ENCODE measurements around the gene TWSG1.
"Not testable (repeated sequence)": the region's sequence is repeated elsewhere in the genome, so short reads cannot be mapped to it uniquely, and the experiment has no call there.

TWSG1 gene

GRCh38 chr18:9428862-9429661 lies 94.5 kb downstream of the TWSG1 start:
- no peak for DNase-seq

DNA sequence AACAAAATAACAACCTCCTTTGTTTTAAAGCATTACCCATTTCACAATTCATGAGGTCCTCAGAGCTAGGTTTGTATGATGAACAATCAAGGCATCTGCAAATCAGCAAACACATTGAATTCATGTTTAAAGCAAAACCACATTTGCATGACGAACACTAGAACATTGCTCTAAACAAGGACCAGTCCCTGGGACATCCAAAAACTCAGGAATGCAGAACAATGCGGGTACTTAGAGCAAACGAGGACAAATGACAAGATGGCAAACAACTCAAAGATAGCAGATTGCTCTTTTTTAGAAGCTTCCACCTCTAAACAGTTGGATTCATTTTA lies 95.1 kb downstream of the TWSG1 start:
- DNase-seq, result no peak

DNA sequence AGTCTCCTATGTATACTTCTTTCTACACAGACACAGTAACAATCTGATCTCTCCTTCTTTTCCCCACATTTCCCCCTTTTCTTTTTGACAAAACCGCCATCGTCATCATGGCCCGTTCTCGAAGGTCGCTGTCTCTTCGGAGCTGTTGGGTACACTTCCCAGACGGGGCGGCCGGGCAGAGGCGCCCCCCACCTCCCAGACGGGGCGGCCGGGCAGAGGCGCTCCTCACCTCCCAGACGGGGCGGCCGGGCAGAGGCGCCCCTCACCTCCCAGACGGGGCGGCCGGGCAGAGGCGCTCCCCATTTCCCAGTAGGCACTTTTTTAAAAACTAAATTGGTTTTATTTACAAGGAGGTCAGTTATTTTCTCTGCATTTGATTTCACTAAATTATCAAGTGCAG lies 95.7 kb downstream of the TWSG1 start:
- not testable (repeated sequence) for DNase-seq

GRCh38 chr18:9431296-9431695 lies 96.7 kb downstream of the TWSG1 start:
- DNase-seq, result no peak

GRCh38 chr18:9433122-9433521 lies 98.5 kb downstream of the TWSG1 start:
- not testable (repeated sequence) for DNase-seq

GRCh38 chr18:9433671-9434121 lies 99.1 kb downstream of the TWSG1 start:
- DNase-seq, result no peak

DNA sequence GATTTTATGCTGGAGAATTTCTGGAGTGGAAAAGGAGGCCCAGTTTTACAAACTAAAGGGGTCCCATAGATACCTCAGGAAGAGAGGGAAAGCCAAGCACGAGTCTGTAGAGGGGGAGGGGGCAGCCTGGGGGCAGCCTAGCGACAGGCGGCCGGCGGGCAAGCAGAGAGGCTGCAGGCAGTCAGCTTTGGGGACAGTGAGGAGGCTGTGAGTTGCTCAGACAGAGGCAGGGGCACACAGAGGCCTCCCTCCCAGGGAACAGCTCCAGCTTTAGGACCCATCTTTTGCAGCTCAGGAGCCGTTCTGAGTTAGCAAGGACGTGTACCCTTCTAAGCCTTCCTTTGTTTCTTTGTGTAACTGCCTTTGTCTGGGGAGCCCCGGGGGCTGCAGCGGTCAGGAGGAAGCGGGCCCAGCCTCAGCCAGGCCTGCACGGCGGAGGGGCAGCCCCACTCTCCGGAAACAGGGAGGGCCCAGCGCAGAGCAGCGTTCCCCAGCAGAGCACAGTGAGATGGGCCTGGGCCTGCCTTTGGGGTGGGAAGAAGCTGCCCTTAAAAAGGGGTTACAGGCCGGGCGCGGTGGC lies 99.6 kb downstream of the TWSG1 start:
- DNase-seq, result no peak

DNA sequence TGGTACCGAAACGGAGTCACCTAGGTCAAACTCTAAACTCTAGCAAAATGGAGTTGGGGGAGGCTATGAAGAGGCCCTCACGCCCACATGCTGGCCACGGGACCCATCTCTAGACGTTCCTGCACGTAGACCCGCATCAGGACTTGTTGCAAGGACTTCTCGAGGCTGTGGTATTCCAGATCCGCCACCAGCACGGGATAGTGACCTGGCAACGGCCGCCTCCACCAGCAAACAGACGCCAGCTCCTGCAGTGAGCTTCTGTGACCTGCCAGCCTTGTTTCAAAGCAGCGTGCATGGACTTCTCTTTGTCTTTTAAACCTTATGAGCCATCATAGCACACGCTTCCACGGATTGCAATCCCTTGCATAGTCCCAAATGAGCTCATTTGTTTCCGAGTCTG lies 100.5 kb downstream of the TWSG1 start:
- no peak for DNase-seq

GRCh38 chr18:9436206-9436929 lies 101.8 kb downstream of the TWSG1 start:
- DNase-seq, result no peak

DNA sequence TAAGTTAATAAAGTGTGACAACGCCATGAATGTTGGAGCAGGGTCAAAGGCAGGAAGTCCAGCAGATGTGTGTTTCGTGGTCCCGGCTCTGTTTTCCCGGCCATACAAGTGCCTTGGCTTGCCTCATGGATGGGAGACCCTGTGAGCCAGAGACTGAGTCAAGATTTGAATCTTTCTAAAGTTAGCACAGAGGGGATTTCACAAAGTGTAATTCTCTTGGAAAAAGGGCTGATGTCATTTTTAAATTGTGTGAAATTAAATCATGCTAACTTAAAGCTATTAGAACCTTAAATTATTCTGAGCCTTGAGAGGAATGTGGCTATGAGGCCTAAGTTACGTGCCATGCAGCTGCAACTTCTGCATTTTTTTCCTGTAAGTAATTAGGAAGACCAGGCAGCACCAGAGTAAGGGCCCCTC lies 102.5 kb downstream of the TWSG1 start:
- DNase-seq, result no peak

GRCh38 chr18:9437672-9438071 lies 103.1 kb downstream of the TWSG1 start:
- DNase-seq, result no peak

GRCh38 chr18:9441061-9441460 lies 106.5 kb downstream of the TWSG1 start:
- no peak for DNase-seq

- DNase-seq, result no peak
These were observed 110.0 kb downstream of the TWSG1 start for GRCh38 chr18:9444549-9444948.

DNA sequence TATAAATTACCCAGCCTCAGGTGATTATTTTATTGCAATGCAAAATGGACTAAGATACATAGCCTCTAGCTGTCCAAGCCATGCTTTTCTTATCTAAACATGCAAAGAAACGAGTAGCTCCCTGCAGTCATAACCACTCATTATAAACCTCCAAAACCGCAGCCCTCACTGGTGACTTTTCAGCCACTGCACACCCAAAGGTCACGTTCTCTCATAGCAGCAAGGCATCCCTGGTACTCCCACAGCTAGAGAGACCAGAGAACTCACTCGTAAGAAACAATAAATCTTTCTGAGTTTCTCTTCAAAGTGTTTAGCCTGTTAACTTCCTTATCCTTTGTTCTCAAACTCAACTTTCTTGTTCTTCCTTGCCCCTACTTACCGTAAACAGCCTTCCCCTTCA lies 112.3 kb downstream of the TWSG1 start:
- no peak for DNase-seq

DNA sequence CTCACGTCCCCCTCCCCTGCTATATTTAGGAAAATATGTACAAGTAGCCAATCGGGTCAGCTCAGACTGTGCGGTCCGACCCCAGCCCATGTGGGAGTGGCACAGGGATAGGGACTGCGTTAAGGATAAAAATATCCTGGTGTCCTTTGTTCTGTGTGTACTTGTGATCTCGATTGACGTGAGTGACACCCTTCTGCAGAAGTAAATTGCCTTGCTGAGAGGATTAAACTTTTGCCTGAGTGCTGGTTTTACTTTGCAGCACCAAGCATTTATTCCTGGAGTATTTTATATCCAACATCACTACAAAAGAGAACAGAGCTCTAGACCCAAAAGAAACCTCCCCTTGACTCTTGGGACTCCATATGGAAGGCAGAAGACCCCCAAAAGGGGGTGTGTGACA lies 112.8 kb downstream of the TWSG1 start:
- no peak for DNase-seq

DNA sequence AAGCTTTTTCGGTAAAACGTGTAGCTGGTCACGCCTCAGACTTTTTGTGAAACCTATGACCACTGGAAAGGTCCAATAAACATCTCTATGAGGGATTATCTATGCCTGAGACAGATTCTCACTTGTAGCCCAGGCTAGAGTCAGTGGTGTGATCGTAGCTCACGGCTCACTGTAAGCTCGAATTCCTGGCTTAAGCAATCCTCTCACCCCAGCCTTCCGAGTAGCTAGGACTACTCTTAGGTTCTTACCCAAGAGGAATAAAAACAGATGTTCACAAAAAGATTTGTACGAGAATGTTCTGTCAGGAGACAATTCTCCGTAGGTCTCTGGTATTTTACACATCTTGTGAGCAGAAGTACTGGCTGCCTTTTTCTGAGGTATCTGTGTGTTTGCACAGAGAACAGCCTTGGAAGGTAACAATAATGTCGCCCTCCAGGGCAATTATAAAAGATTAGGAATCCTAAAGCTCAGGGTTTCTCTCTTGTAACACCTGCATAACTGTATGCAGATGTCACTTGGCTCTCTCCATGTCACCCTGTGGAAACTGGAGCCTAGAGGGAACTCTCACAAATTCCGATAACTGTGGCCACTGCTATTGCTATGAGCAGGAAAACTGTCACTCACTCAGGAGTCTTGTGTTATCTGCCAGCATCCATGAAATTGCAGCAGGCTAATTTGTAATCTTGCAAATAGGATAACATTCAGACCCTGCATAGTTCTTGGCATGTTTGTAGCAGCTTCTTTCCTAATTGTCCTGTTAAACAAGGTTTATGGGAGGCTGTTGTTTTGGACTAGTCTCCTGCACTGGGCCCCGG lies 115.2 kb downstream of the TWSG1 start:
- no peak for DNase-seq

DNA sequence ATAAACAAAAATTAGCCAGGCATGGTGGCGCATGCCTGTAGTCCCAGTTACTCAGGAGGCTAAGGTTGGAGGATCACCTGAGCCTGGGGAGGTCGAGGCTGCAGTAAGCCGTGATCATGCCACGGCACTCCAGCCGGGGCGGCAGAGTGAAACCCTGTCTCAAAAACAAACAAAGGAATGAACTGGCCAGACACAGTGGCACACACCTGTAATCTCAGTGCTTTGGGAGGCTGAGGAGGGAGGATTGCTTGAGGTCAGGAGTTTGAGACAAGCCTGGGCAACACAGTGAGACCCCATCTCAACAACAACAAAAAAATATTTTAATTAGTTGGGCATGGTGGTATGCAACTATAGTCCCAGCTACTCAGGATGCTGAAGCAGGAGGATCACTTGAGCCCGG lies 116.3 kb downstream of the TWSG1 start:
- not testable (repeated sequence) for DNase-seq
